ENCODE results near the gene PATE2. TPM values are rescaled to one million over a fixed set of nuclear protein-coding genes. Genes with fewer than 3 reads are reported as not detected.

The PATE2 gene
- polyA plus RNA-seq, 6 donors from 2014 or later, result not detected

- DNase-seq (no peak), ATAC-seq (ENCODE audit: low read depth in 2 of 2) (no peak)
- Mint-ChIP-seq H3K27me3 (peaks cover 24 to 34% (median 28%) of the 10 kb centered on the region in 3 donors), H3K4me3 (no peak overlapping the region), H3K9me3 (peaks cover 0 to 3% (median 0%) of the 10 kb centered on the region in 7 donors), H3K27ac (no peak overlapping the region), H3K36me3 (no peaks in the 10 kb centered on the region), H3K4me1 (no peaks in the 10 kb centered on the region)
Measured at GRCh38 chr11:125766251-125766650, 12.4 kb downstream of the PATE2 start.

DNA sequence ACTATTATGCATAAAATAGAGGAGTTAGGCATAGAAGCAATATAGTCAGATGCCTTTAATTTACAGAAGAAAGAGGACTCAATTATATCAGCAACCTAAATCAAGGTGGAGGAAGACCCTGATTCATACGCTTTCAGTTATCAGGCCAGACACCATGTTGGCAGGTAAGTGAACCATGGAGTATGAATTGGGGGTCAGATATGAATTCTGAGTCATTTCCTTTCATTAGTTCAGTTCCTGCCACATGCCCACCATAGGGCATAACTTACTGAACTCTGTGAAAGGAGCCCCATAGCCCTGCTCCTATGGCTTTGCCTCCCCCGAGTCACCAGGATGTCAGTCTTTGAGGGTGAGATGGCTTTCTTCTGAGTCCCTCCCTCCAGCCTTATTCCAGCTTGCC is 15.1 kb downstream of the PATE2 start:
- Mint-ChIP-seq H3K36me3 (peaks cover 0 to 4% of the 10 kb centered on the region in 2 donors), H3K27ac (no peak overlapping the region), H3K27me3 (peaks cover 21 to 34% (median 23%) of the 10 kb centered on the region in 3 donors), H3K4me1 (no peaks in the 10 kb centered on the region), H3K4me3 (no peak overlapping the region), H3K9me3 (peaks cover 0 to 25% (median 12%) of the 10 kb centered on the region in 7 donors)
- DNase-seq (no peak), ATAC-seq (ENCODE audit: low read depth in 2 of 2) (no peak)

DNA sequence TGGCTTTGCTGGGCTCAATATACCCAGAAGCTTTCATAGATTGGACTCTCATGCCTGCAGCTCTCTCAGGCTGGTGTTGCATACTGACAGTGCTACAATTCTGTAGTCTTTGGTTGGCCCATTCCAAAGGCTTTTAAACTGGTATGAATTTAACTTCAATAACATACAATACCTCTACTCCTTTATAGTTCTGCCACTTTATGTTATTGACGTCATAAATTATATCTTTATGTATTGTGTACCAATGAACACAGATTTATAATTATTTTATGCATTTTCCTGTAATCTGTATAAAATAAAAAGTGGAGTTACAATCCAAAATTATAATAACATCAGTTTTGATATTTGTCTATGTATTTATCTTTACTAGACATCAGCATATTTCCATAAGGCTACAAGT is 16.2 kb downstream of the PATE2 start:
- H3K27me3 Mint-ChIP-seq, result peaks cover 16 to 35% (median 21%) of the 10 kb centered on the region in 3 donors
- peaks cover under 1 to 9% of the 10 kb centered on the region in 2 donors for H3K36me3 Mint-ChIP-seq
- H3K9me3 Mint-ChIP-seq, result peaks cover 6 to 35% (median 19%) of the 10 kb centered on the region in 7 donors
- H3K27ac Mint-ChIP-seq, result no peak overlapping the region
- no peak for ATAC-seq (ENCODE audit: low read depth in 2 of 2)
- no peak overlapping the region for H3K4me3 Mint-ChIP-seq
- DNase-seq, result no peak
- H3K4me1 Mint-ChIP-seq, result no peaks in the 10 kb centered on the region

DNA sequence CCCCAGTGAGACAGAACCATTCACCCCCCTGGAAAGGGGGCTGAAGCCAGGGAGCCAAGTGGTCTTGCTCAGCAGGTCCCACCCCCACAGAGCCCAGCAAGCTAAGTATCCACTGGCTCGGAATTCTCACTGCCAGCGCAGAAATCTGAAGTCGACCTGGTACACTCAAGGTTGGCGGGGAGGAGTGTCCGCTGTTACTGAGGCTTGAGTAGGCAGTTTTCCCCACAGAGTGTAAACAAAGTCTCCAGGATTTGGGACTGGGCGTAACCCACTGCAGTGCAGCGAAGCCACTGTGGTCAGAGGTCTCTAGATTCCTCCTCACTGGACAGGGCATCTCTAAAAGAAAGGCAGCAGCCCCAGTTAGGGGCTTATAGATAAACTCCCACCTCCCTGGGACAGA is 22.6 kb downstream of the PATE2 start:
- H3K4me3 Mint-ChIP-seq, result no peak overlapping the region
- no peaks in the 10 kb centered on the region for H3K4me1 Mint-ChIP-seq
- DNase-seq (no peak), ATAC-seq (ENCODE audit: low read depth in 2 of 2) (no peak)
- H3K36me3 Mint-ChIP-seq, result peaks cover 8 to 14% of the 10 kb centered on the region in 2 donors
- H3K27me3 Mint-ChIP-seq, result peaks cover 14 to 29% (median 14%) of the 10 kb centered on the region in 3 donors
- peaks cover 8 to 46% (median 18%) of the 10 kb centered on the region in 7 donors for H3K9me3 Mint-ChIP-seq
- H3K27ac Mint-ChIP-seq, result no peak overlapping the region

GRCh38 chr11:125750629-125751028 is 28.0 kb downstream of the PATE2 start:
- ATAC-seq (ENCODE audit: low read depth in 2 of 2), result no peak
- H3K27me3 Mint-ChIP-seq, result peaks cover 9 to 14% (median 9%) of the 10 kb centered on the region in 3 donors

GRCh38 chr11:125745979-125746378 is 32.6 kb downstream of the PATE2 start, which contains the start of gene PATE1:
Gene PATE1, plus strand, starts transcription at chr11:125746279. Its CDS starts 26 bp downstream, at chr11:125746305.
- no peaks in the 10 kb centered on the region for H3K36me3 Mint-ChIP-seq
- ATAC-seq (ENCODE audit: low read depth in 2 of 2) (no peak), DNase-seq (no peak)
- H3K4me3 Mint-ChIP-seq, result no peak within 1 kb of the TSS
- no peaks in the 10 kb centered on the region for H3K4me1 Mint-ChIP-seq
- no peak within 1 kb of the TSS for H3K27ac Mint-ChIP-seq
- H3K27me3 Mint-ChIP-seq, result peaks cover 5 to 13% (median 9%) of the 10 kb centered on the region in 3 donors
- no peaks in the 10 kb centered on the region for H3K9me3 Mint-ChIP-seq

More at GRCh38 chr11:125750629-125751028, 28.0 kb downstream of the PATE2 start:
- no peak overlapping the region for H3K27ac Mint-ChIP-seq
- DNase-seq, result no peak
- no peak overlapping the region for H3K4me3 Mint-ChIP-seq
- no peaks in the 10 kb centered on the region for H3K36me3 Mint-ChIP-seq
- peaks cover 0 to 4% (median 0%) of the 10 kb centered on the region in 7 donors for H3K9me3 Mint-ChIP-seq
- H3K4me1 Mint-ChIP-seq, result no peaks in the 10 kb centered on the region

- peaks cover 0 to 7% (median 0%) of the 10 kb centered on the region in 7 donors for H3K9me3 Mint-ChIP-seq
- no peaks in the 10 kb centered on the region for H3K4me1 Mint-ChIP-seq
- DNase-seq (no peak), ATAC-seq (ENCODE audit: low read depth in 2 of 2) (no peak)
- H3K36me3 Mint-ChIP-seq, result no peaks in the 10 kb centered on the region
- no peak overlapping the region for H3K27ac Mint-ChIP-seq
- no peak overlapping the region for H3K4me3 Mint-ChIP-seq
- H3K27me3 Mint-ChIP-seq, result peaks cover 0 to 14% (median 0%) of the 10 kb centered on the region in 3 donors
Measured at GRCh38 chr11:125743681-125744080, 34.9 kb downstream of the PATE2 start.

DNA sequence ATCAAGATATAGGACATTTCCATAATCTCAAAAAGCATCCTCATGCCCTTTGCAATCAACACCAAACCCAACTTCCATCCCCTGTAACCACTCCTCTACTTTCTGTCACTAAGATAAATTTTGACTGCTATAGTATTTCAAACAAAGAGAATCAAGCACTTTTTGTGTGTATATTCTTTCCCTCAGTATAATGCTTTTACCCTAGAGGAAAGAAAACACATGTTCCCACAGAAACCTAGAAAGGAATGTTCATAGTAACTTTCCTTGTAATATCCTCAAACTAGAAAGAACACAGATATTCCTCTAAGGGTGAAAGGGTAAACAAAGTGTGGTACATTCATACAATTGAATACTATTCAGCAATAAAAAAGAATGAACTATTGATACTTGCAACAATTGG is 38.0 kb downstream of the PATE2 start:
- Mint-ChIP-seq H3K27me3 (peaks cover 0 to 18% (median 8%) of the 10 kb centered on the region in 3 donors), H3K27ac (no peak overlapping the region), H3K4me1 (no peaks in the 10 kb centered on the region), H3K9me3 (peaks cover 0 to 26% (median 11%) of the 10 kb centered on the region in 7 donors), H3K36me3 (peaks cover 0 to 8% of the 10 kb centered on the region in 2 donors), H3K4me3 (no peak overlapping the region)
- ATAC-seq (ENCODE audit: low read depth in 2 of 2) (no peak), DNase-seq (no peak)

DNA sequence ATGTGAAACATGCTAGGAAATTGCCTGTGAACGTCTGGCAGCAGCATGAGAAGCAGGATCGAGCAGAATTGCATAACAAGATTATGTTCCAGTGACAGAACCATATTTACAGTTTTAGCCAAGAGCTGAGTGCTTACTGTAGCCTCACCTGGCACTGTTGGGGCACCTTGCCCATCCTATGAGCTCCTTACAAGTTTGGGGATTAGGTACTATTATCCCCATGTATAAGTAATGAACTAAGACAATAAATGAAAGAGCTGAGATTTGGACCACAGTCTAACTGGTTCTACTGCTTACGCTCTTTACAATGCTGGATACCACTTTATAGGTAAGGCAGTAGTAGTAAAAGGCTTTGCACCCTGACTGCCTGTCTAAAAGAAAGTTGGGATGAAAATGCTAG is 49.7 kb downstream of the PATE2 start:
- Mint-ChIP-seq H3K27me3 (peaks cover 6 to 35% (median 24%) of the 10 kb centered on the region in 3 donors), H3K4me3 (no peak overlapping the region), H3K36me3 (no peaks in the 10 kb centered on the region), H3K27ac (no peak overlapping the region), H3K4me1 (no peaks in the 10 kb centered on the region), H3K9me3 (peaks cover 0 to 4% (median 0%) of the 10 kb centered on the region in 7 donors)
- ATAC-seq (ENCODE audit: low read depth in 2 of 2), result no peak
- DNase-seq, result no peak

Other genes with a start within 250 kb of the PATE2 start
- gene EI24, start 209.4 kb downstream of the PATE2 start, polyA plus RNA-seq (ENCODE audit: low read depth in 6 of 6), result 10 to 100 TPM; 36.4 to 83.5 (median 51.2) TPM
- gene STT3A, start 186.0 kb downstream of the PATE2 start, polyA plus RNA-seq (ENCODE audit: low read depth in 6 of 6), result 10 to 100 TPM; 14.3 to 56.7 (median 33.4) TPM
- 1 to 10 TPM; 1.7 to 4.1 (median 2.3) TPM for gene CHEK1, start 153.7 kb downstream of the PATE2 start, polyA plus RNA-seq (ENCODE audit: low read depth in 6 of 6)
- under 1 TPM in 1 of 6 donors, not detected in 5; 0.14 TPM for gene ACRV1, start 98.0 kb downstream of the PATE2 start, polyA plus RNA-seq (ENCODE audit: low read depth in 6 of 6)
- not detected for gene PATE1, start 32.5 kb downstream of the PATE2 start, polyA plus RNA-seq (ENCODE audit: low read depth in 6 of 6)
- gene PATE3, start 9.3 kb upstream of the PATE2 start, polyA plus RNA-seq (ENCODE audit: low read depth in 6 of 6), result not detected
- gene PATE4, start 54.5 kb upstream of the PATE2 start, polyA plus RNA-seq (ENCODE audit: low read depth in 6 of 6), result not detected
- gene HYLS1, start 108.8 kb upstream of the PATE2 start, polyA plus RNA-seq (ENCODE audit: low read depth in 6 of 6), result 10 to 100 TPM; 13.4 to 22.7 (median 16.4) TPM
- 10 to 100 TPM in 2 of 6 donors, 1 to 10 TPM in 4; 6.2 to 12.1 (median 7.9) TPM for gene PUS3, start 124.4 kb upstream of the PATE2 start, polyA plus RNA-seq (ENCODE audit: low read depth in 6 of 6)
- gene DDX25, start 125.7 kb upstream of the PATE2 start, polyA plus RNA-seq (ENCODE audit: low read depth in 6 of 6), result under 1 TPM in 1 of 6 donors, not detected in 5; 0.34 TPM
- not detected for gene VSIG10L2, start 167.2 kb upstream of the PATE2 start, polyA plus RNA-seq (ENCODE audit: low read depth in 6 of 6)

All from naive B cell (primary cell).